ENCODE data around the gene SERF1B.
"Not testable (repeated sequence)": the region's sequence is repeated elsewhere in the genome, so short reads cannot be mapped to it uniquely, and the experiment has no call there.

Gene SERF1B

GRCh38 chr5:70025106-70025844 lies at the start of gene SERF1B:
Gene SERF1B (plus strand): TSS chr5:70025251. CDS start chr5:70025452, 201 bp downstream.
- DNase-seq (ENCODE audit: low read depth in 1 of 2, low spot score in 1 of 2), result not testable (repeated sequence)

GRCh38 chr5:69991713-69992112 lies 33.3 kb upstream of the SERF1B start:
- not testable (repeated sequence) for DNase-seq (ENCODE audit: low read depth in 1 of 2, low spot score in 1 of 2)

- not testable (repeated sequence) for DNase-seq (ENCODE audit: low read depth in 1 of 2, low spot score in 1 of 2)
Observed at GRCh38 chr5:69995535-69995934, 29.5 kb upstream of the SERF1B start.

GRCh38 chr5:70020660-70021059 lies 4.4 kb upstream of the SERF1B start:
- DNase-seq (ENCODE audit: low read depth in 1 of 2, low spot score in 1 of 2), result not testable (repeated sequence)

GRCh38 chr5:70025845-70026145 lies 744 bp downstream of the SERF1B start:
- not testable (repeated sequence) for DNase-seq (ENCODE audit: low read depth in 1 of 2, low spot score in 1 of 2)

- DNase-seq (ENCODE audit: low read depth in 1 of 2, low spot score in 1 of 2), result not testable (repeated sequence)
Observed at GRCh38 chr5:70031204-70031603, 6.2 kb downstream of the SERF1B start.

GRCh38 chr5:70041411-70041810 lies 16.4 kb downstream of the SERF1B start:
- DNase-seq (ENCODE audit: low read depth in 1 of 2, low spot score in 1 of 2), result not testable (repeated sequence)

GRCh38 chr5:70049790-70050142 lies 24.7 kb downstream of the SERF1B start:
- DNase-seq (ENCODE audit: low read depth in 1 of 2, low spot score in 1 of 2), result not testable (repeated sequence)

- DNase-seq (ENCODE audit: low read depth in 1 of 2, low spot score in 1 of 2), result not testable (repeated sequence)
Observed at GRCh38 chr5:70056289-70056942, 31.4 kb downstream of the SERF1B start.

GRCh38 chr5:70057140-70057539 lies 32.1 kb downstream of the SERF1B start:
- DNase-seq (ENCODE audit: low read depth in 1 of 2, low spot score in 1 of 2), result not testable (repeated sequence)

- DNase-seq (ENCODE audit: low read depth in 1 of 2, low spot score in 1 of 2), result not testable (repeated sequence)
Observed at GRCh38 chr5:70077632-70078031, 52.6 kb downstream of the SERF1B start.

GRCh38 chr5:70088907-70089464 lies 63.9 kb downstream of the SERF1B start:
- DNase-seq (ENCODE audit: low read depth in 1 of 2, low spot score in 1 of 2), result not testable (repeated sequence)

GRCh38 chr5:70091776-70092175 lies 66.7 kb downstream of the SERF1B start:
- DNase-seq (ENCODE audit: low read depth in 1 of 2, low spot score in 1 of 2), result not testable (repeated sequence)
